8988T (cell line): Measurements from ENCODE around the gene PGC.

Experiments
- DNase-seq: peaks from one replicate; pipeline ENCODE4 v3.0.0; 2011

PGC gene

DNA sequence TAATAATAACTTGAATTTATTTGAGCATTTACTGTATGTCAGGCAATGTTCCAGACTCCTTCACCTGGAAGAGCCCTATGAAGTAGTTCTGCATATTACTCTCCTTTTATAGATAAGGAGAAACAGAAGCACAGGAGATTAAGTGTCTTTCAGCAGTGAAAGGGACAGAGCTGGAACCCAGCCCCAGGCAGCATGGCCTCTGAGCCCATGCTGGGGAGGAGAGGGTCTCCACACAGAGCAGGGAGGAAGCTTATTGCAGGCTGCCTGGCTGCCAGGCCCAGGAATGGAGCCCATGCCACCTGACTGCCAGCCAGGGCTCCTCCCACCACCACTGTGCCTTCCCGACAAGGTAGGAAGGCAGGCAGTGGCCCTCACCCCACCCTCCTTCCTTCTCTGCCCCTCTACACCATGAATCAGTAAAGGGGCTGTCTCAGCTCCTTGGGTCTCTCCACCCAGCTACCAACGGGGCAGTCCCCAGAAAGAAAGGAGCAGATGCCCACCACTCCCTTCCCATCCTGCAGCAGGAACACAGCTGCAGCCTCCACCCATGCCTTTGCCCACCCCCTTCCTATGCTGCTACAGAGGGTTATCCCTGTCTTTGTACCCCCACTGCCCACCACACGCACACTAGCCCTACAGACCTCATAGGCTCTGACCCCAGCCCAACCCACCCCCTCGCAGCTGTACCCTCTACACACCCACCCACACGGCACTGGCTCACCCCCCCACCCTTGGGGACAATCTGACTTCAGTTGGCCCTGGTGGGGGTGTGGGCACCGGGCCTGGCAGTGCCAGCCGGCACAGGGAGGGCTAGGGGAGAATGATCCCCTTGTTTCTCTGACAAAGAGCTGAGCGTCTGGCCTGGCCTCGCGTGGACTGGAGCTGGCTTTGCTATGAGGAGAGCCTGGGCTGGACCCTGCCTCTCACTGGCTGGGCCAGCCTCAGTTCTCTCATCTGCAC is 53.6 kb downstream of the PGC start:
- DNase-seq: no peak

DNA sequence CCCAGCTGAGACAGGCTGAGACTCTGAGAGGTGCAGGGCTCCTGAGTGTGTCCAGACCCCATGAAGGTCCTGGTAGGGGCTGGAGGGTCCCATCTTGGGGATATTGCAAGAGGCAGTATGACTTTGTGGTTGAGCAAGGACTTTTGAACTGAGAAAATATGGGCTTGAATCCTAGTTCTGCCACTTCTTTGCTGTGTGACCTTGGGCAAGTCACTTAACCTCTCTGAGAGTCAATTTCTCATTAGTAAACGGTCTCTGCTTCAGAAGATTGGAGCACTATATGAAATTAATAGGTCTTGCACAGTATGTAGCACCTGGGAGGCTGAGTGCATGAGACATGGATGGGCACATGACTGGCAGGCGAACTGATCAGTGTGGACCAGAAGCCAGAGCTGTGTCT is 54.5 kb downstream of the PGC start:
- DNase-seq: no peak

DNA sequence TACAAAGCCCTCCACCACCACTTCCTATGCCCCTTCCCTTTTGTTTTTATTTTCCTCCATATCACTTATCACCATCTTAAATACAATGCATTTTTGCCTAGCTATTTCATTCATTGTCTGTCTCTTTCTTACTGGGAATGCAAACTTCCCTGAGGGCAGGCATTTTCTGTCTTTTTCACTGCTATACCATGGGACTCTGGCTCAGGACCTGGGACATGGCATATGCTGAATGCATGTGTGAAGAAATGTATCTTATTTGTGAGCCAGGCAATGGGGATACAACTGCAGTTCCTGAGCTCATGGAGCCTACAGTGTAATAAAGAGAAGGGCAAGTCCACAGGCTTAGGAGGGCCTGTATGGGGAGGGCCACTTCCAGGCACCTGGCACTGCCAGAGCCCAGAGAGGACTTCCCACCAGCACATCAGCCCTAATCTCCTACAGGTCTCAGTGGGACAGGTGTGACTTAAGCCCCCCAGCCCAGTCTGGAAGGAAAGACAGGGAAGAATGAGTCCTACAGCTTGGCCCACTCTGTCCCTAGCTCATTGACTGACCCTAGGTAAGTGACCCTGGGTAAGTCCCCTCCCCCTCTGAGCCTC is 55.0 kb downstream of the PGC start:
- no peak for DNase-seq

DNA sequence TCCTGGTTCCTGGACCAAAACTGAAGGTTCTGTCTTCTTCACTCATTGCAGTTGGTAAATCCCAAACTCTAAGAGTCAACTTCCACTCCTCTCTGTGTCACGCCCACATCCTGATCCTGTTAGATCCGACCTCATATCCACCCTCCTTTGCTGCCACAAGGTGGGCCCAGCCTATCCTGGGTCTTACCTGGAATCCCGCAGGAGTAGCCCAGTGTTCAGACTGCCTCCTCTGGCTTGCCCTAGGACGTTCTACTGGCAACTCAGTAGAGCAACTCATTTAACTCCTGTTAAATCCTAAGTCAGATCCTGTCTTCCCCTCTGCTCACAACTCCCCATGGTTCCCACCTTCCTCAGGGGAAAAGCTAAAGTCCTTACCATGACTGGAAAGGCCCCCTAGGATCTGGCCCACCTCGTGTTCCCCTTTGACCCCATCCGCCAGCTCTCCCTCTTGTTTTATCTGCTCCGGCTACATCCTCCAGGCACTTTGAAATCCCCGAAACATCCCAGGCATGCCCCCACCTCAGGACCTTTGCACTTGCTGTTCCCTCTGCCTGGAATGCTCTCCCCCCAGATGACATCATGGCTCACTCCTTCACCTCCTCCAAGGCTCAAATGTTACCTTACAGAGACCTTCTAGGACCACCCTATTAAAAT is 55.6 kb downstream of the PGC start:
- no peak for DNase-seq

GRCh38 chr6:41690541-41691330 is 56.5 kb downstream of the PGC start:
- no peak for DNase-seq

GRCh38 chr6:41689171-41690008 is 57.8 kb downstream of the PGC start:
- DNase-seq: no peak

- no peak for DNase-seq
These were observed 58.8 kb downstream of the PGC start for GRCh38 chr6:41688256-41688965.

DNA sequence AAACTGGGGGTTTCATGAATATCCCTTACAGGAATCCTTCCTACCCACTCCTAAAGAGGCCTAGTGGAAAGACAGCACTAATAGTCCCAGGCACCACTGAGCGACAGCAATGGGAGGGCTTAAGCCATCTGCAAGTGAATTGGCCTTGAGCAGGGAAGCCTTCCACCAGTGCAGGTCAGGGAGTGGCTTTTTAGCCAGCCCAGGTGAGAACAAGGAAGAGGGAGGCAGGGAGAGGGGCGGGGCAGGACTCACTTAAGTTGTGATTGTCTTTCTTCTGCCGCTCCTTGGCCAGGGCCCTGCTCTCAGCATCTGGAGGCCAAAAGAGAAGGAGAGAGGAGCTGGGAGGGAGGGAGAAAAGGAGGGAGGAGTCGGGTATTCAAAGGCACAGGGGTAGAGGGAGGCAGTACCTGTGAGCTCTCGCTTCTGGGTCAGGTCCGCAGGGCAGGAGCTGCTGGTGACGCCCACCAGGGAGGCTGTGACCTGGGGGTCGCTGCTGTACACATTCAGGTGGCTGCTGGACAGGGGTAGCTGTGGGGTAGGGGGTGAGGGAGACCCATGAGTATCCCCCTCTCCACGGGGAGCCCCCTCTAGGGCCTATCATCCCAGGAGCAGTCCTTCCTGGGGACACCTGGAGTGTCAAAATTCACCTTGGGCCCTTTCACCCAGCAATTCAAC is 59.6 kb downstream of the PGC start:
- no peak for DNase-seq
